CD4-positive, alpha-beta T cell treated with Interleukin-4 for 1 hour (primary cell): ENCODE data around the gene BUB3.
A peak's percentile ranks its signal among the peaks of the same experiment; 100 is the strongest.

Source experiments
- DNase-seq, 2 donors: peaks; one replicate each; pipeline ENCODE4 v3.0.0-alpha.2; 2020 to 2022

The BUB3 gene, protein sequence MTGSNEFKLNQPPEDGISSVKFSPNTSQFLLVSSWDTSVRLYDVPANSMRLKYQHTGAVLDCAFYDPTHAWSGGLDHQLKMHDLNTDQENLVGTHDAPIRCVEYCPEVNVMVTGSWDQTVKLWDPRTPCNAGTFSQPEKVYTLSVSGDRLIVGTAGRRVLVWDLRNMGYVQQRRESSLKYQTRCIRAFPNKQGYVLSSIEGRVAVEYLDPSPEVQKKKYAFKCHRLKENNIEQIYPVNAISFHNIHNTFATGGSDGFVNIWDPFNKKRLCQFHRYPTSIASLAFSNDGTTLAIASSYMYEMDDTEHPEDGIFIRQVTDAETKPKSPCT

GRCh38 chr10:123154092-123154710 is at the start of gene BUB3:
Gene BUB3 (plus strand): TSS chr10:123154402. CDS start chr10:123154918, 516 bp downstream.
- peak; percentile 97 to 98 for DNase-seq

DNA sequence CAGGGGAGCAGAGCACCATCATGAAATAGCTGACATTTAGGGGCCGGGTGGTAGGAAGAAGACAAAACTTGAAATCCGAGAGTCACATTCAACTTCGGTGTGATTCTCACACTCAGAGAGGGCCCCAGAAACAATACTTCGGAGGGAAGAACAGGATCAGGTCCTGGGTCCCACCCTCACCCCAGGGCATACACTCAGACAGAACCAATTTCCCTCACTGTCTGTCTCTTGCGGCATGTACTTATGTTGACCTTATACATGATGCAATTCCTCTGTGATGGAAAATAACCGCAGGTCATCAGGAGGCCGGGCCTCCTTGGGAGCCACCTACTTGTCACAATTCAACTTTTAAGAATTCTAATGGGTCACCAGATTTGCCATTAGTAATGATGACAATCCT is 44.7 kb upstream of the BUB3 start:
- DNase-seq, result no peak

- no peak for DNase-seq
Observed at GRCh38 chr10:123117644-123118417, 36.4 kb upstream of the BUB3 start.

GRCh38 chr10:123119081-123119480 is 35.1 kb upstream of the BUB3 start:
- DNase-seq, result no peak

GRCh38 chr10:123126246-123126645 is 28.0 kb upstream of the BUB3 start:
- DNase-seq, result no peak

DNA sequence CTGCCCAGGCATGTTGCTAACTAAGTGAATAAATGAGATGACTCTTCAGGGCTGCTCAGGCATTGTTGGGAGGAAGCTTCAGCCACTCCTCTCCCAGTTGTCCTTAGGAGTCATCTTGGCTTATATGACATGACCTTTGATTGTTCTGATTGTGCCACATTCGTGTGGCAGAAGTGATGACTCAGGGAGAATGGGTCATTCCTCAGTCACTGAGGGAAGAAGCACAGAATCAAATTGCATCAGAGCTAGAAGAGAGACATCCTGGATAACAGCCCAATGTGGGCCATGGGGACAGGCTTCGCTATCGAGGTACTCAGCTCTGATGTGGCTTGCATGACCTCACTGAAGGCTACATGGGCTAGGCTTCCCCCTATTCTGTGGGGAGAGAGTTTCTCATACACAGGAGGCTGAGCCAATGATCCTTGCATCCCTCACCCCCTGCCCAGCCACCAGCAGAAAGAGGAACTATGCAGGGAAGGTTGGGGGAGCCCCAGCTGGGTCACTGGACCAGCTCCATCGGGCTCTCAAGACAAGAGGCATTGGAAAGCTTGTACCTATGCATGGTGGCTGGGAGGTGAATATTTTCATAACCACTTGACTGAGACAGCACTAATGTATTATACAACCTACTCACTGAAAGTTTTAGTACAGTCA is 24.5 kb upstream of the BUB3 start:
- DNase-seq, result no peak

DNA sequence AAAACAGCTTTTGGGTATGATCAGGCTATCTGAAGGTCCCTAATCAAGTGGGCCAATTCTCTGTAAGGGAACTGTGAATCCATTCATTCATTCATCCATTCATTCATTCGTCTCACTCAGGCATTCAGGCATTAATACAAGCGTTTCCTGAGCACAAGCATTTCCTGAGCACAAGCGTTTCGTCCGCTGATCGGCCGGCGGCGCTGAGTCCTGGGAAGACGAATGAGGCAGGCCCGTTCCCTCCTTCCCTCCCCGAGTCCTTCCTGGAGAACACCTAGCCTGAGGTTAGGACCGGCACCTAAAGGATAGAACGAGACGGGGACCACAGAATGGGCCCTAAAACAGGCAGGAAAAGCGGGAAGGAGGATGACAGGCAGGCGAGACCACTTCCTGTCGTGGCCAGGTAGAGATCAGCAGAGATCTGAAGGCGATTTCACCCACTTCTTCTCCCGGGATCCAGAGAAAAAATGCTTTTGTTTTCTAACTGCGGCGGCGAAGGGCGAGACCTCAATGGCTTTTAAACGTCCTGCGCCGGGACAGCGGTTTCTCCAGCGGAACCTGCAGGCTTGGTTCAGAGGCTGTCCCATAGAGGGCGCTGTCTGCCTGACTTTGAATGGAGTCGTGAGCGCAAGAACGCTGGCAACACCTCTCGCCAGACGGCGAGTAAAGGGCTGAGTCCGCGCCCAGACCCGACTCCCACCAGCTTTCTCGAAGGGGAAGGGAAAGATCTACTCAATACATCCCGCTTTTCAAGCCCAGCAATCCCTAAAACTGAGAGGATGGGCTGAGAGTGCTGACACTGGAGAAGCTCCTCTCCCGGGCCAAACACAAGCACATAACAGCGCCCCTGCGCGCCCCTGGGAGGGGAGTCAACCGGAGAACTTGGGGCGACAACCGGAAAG is 21.4 kb upstream of the BUB3 start:
- DNase-seq, result peak; percentile 80 to 85

DNA sequence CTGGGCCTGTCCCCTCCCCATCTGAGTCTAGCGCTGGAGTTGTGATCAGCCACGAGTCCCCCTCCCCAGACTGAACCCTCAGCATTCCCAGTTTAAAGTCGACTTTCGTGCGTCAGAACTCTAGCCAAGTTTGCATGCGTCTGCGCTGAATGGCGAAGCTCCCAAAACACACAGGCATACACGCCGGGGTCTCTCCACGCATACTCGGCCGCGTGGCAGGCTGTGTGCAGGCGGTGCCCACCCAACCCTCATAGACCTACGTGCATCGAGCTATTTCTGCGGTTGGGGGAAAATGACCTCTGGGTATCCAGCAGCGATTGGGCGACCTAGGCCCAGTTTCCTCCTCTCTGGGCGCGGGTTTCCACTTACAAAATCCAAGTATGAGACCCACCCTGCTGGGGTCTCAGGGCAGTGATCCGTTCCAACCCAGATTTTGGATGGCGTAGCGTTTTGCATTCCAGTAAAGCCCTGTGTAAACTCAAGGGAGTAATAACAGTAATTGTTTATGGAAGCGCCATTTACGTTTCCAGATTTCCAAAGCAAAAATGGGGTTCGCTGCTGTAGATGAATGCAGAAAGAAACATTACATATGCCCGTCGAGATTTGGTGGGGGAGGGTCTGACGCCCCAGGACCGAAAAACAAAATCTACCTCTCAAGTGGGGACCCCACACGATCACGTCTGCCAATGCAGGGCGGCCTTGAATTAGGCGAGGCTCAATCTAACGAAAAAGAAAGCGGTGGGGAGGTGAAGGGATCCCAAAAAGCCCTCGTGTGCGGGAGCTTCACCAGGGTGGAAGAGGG is 20.5 kb upstream of the BUB3 start:
- no peak for DNase-seq

GRCh38 chr10:123134343-123134914 is 19.8 kb upstream of the BUB3 start:
- DNase-seq, result no peak

- DNase-seq, result no peak
Observed at GRCh38 chr10:123134915-123135414, 19.2 kb upstream of the BUB3 start.

GRCh38 chr10:123135415-123136141 is 18.6 kb upstream of the BUB3 start, which contains the start of gene HMX3:
Gene HMX3 (plus strand): TSS chr10:123135970. CDS start chr10:123136051, 81 bp downstream.
- DNase-seq, result peak in 1 of 2 donors; percentile 40

DNA sequence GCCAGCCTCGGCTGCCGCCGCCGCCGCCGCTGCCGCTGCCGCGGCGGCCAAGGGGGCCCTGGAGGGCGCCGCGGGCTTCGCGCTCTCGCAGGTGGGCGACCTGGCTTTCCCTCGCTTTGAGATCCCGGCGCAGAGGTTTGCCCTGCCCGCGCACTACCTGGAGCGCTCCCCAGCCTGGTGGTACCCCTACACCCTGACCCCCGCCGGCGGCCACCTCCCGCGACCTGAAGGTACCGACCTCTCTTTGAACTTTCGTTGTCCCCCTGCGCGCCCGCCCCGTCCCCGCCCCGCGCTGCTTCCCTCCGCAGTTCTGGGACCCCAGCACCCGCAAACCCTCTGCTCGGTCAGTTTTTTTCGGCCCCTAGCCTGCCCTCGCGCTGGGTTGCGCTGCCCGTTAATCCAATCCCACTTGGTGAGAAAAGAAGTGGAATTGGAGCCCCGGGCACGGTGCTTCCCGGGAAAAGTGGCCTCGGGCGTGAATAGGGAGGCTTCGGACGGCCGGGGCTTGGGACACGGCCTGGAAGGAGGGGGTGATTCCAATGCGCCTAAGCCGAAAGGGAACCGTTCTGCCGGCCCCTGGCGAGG is 17.9 kb upstream of the BUB3 start:
- DNase-seq, result no peak

DNA sequence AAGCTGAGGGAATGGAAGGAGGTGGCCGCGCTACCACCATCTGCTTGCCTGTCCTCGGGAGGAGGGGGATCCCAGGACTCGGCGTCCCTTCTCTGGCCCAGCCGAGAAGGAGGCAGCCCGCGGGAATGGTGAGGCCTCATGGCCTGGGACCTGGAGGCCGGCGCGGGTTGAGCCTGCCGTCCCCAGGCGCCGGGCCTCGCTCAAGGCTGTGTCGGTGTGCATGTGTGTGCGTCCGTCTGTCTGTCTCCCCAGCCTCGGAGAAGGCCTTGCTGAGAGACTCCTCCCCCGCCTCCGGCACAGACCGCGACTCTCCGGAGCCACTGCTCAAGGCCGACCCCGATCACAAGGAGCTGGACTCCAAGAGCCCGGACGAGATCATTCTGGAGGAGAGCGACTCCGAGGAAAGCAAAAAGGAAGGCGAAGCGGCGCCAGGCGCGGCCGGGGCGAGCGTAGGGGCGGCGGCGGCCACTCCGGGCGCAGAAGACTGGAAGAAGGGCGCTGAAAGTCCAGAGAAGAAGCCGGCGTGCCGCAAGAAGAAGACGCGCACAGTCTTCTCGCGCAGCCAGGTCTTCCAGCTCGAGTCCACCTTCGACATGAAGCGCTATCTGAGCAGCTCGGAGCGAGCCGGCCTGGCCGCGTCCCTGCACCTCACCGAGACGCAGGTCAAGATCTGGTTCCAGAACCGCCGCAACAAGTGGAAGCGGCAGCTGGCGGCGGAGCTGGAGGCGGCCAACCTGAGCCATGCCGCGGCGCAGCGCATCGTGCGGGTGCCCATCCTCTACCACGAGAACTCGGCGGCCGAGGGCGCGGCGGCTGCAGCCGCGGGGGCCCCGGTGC is 17.2 kb upstream of the BUB3 start:
- DNase-seq, result no peak

GRCh38 chr10:123139165-123139520 is 15.1 kb upstream of the BUB3 start:
- DNase-seq, result no peak

DNA sequence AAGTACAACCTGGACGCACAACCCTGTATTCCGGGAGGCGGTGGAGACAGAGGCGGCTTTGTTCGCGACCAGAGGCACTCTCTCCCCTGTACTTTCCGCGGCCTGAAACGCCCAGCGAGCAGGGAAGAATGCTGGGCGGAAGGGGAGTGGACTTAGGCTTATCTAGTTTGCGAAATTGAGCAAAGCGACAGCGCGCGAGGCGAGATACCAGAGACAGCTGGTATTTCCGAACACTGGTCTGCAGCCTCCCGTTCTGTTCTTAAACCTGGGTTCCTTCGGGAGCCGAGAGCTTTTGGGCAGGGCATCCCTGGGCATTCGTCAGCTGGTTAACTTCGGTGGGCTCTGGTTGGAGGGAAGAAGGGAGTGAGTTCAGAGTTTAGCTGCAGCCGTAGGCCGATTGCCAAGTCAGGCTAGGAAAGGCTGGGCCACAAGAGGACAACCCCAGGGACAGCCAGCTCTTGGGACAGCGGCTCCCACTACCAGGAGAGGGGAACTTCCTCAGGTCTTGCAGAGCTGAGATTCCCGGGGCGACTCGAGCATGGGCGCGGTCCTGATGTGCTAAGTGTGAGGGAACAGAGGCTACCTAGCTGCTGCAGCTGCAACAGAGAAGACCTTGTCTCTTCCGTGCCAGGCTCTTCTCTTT is 14.6 kb upstream of the BUB3 start:
- DNase-seq, result no peak

- no peak for DNase-seq
Observed at GRCh38 chr10:123140164-123140982, 13.8 kb upstream of the BUB3 start.

- no peak for DNase-seq
Observed at GRCh38 chr10:123140983-123141390, 13.2 kb upstream of the BUB3 start.
